ENCODE data around the gene TMEM132E.

DNA sequence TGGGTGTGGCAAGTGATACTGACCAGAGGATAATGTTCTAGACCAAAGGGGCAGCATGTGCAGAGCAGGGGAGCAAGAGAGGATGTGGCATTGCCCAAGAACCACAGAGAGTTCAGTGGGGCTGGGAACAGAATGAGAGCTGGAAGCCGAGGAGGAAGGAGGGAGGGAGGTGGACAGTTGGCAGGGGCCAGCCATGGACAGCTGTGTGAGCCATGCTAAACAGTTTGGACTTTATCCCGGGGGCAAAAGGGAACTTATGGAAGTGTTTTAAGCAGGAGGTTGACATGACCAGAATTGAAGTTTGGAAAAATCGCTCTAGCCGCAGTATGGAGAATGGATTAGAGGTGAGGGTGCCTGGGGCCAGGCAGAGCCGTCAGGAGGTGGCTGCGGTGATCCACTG is 29.4 kb upstream of the TMEM132E start:
- TF ChIP-seq RFX5 (IDR thresholded peaks at IDR 0.05; ENCODE audit: low read depth, low read length) (no peak), RELA (IDR thresholded peaks at IDR 0.05; ENCODE audit: borderline replicate concordance, partially characterized antibody) (no peak)
- TF ChIP-seq, protein P1, sequence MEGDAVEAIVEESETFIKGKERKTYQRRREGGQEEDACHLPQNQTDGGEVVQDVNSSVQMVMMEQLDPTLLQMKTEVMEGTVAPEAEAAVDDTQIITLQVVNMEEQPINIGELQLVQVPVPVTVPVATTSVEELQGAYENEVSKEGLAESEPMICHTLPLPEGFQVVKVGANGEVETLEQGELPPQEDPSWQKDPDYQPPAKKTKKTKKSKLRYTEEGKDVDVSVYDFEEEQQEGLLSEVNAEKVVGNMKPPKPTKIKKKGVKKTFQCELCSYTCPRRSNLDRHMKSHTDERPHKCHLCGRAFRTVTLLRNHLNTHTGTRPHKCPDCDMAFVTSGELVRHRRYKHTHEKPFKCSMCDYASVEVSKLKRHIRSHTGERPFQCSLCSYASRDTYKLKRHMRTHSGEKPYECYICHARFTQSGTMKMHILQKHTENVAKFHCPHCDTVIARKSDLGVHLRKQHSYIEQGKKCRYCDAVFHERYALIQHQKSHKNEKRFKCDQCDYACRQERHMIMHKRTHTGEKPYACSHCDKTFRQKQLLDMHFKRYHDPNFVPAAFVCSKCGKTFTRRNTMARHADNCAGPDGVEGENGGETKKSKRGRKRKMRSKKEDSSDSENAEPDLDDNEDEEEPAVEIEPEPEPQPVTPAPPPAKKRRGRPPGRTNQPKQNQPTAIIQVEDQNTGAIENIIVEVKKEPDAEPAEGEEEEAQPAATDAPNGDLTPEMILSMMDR (IDR thresholded peaks at IDR 0.05 in 2 of 3, conservative IDR thresholded peaks at IDR 0.05 in 1 of 3; ENCODE audit: control insufficient read depth in 2 of 3, extremely low read depth in 1 of 3, insufficient read depth in 1 of 3, low read depth in 3 of 3, low read length in 3 of 3): no peak

Data from GM12878 (cell line).